Inflammatory macrophage treated with lipopolysaccharide for 1 hour (primary cell): ENCODE measurements around the gene ATP5F1E.
"Not testable (repeated sequence)": the region's sequence is repeated elsewhere in the genome, so short reads cannot be mapped to it uniquely, and the experiment has no call there.

Experiments used
- DNase-seq, 2 donors: peaks; one replicate each; pipeline ENCODE4 v3.0.0-alpha.2; 2020 to 2022

ATP5F1E gene

GRCh38 chr20:59042796-59043631, 10.9 kb upstream of the ATP5F1E start:
- peak; percentile 93 to 95 for DNase-seq

- peak; percentile 24 to 41 for DNase-seq
Observed at GRCh38 chr20:59042151-59042795, 10.1 kb upstream of the ATP5F1E start, which contains the start of gene PRELID3B. Gene PRELID3B, minus strand, starts transcription at chr20:59042786. Its CDS starts 56 bp downstream, at chr20:59042730.

GRCh38 chr20:59041487-59041886, 9.4 kb upstream of the ATP5F1E start:
- DNase-seq, result not testable (repeated sequence)

GRCh38 chr20:59040667-59041066, 8.5 kb upstream of the ATP5F1E start:
- DNase-seq, result no peak

- peak in 1 of 2 donors; percentile 20 for DNase-seq
Observed at GRCh38 chr20:59039233-59039632, 7.1 kb upstream of the ATP5F1E start.

- DNase-seq, result no peak
Observed at GRCh38 chr20:59037386-59037785, 5.3 kb upstream of the ATP5F1E start.

GRCh38 chr20:59035381-59035780, 3.2 kb upstream of the ATP5F1E start:
- no peak for DNase-seq

- DNase-seq, result no peak
Observed at GRCh38 chr20:59033616-59034165, 1.6 kb upstream of the ATP5F1E start.

GRCh38 chr20:59033093-59033492, 958 bp upstream of the ATP5F1E start:
- no peak for DNase-seq

GRCh38 chr20:59032713-59033059, 551 bp upstream of the ATP5F1E start:
- peak in 1 of 2 donors; percentile 23 for DNase-seq

GRCh38 chr20:59031564-59032022, 542 bp downstream of the ATP5F1E start:
- no peak for DNase-seq

GRCh38 chr20:59030911-59031563, 1.1 kb downstream of the ATP5F1E start:
- DNase-seq, result no peak

- no peak for DNase-seq
Observed at GRCh38 chr20:59028812-59029211, 3.3 kb downstream of the ATP5F1E start.

GRCh38 chr20:59027741-59028320, 4.3 kb downstream of the ATP5F1E start:
- DNase-seq, result no peak

- DNase-seq, result no peak
Observed at GRCh38 chr20:59026904-59027740, 5.0 kb downstream of the ATP5F1E start.

GRCh38 chr20:59025511-59025910, 6.6 kb downstream of the ATP5F1E start:
- DNase-seq, result no peak

GRCh38 chr20:59025086-59025485, 7.0 kb downstream of the ATP5F1E start:
- no peak for DNase-seq

- no peak for DNase-seq
Observed at GRCh38 chr20:59024111-59024530, 8.0 kb downstream of the ATP5F1E start.

- no peak for DNase-seq
Observed at GRCh38 chr20:59023616-59024015, 8.5 kb downstream of the ATP5F1E start.

GRCh38 chr20:59022754-59023153, 9.4 kb downstream of the ATP5F1E start:
- DNase-seq, result no peak

GRCh38 chr20:59020938-59021551, 11.1 kb downstream of the ATP5F1E start:
- DNase-seq, result no peak
